Measurements from ENCODE around the gene GCK.
"Not testable (repeated sequence)": the region's sequence is repeated elsewhere in the genome, so short reads cannot be mapped to it uniquely, and the experiment has no call there.

Gene GCK

GRCh38 chr7:44200699-44201461, 11.6 kb upstream of the GCK start, which contains the start of gene YKT6:
YKT6 (plus strand) TSS chr7:44200978; CDS start chr7:44201136, 158 bp downstream.
- peak; percentile 98 for DNase-seq

- not testable (repeated sequence) for DNase-seq
Observed at GRCh38 chr7:44200163-44200562, 10.9 kb upstream of the GCK start.

GRCh38 chr7:44197474-44197873, 8.2 kb upstream of the GCK start:
- no peak for DNase-seq

- no peak for DNase-seq
Observed at GRCh38 chr7:44196450-44196872, 7.2 kb upstream of the GCK start.

GRCh38 chr7:44195889-44196288, 6.7 kb upstream of the GCK start:
- no peak for DNase-seq

GRCh38 chr7:44194562-44195145, 5.4 kb upstream of the GCK start:
- DNase-seq, result no peak

GRCh38 chr7:44194069-44194468, 4.8 kb upstream of the GCK start:
- no peak for DNase-seq

- no peak for DNase-seq
Observed at GRCh38 chr7:44193011-44193802, 4.0 kb upstream of the GCK start.

- no peak for DNase-seq
Observed at GRCh38 chr7:44191171-44191570, 1.9 kb upstream of the GCK start.

- no peak for DNase-seq
Observed at GRCh38 chr7:44189993-44190872, 994 bp upstream of the GCK start.

- no peak for DNase-seq
Observed at GRCh38 chr7:44188480-44189225, 586 bp downstream of the GCK start.

- DNase-seq, result no peak
Observed at GRCh38 chr7:44187636-44188416, 1.4 kb downstream of the GCK start.

GRCh38 chr7:44186736-44187135, 2.5 kb downstream of the GCK start:
- no peak for DNase-seq

GRCh38 chr7:44185729-44186128, 3.5 kb downstream of the GCK start:
- no peak for DNase-seq

GRCh38 chr7:44184873-44185446, 4.3 kb downstream of the GCK start:
- DNase-seq, result no peak

- no peak for DNase-seq
Observed at GRCh38 chr7:44184206-44184872, 4.9 kb downstream of the GCK start.

- DNase-seq, result no peak
Observed at GRCh38 chr7:44183386-44183785, 5.9 kb downstream of the GCK start.

- no peak for DNase-seq
Observed at GRCh38 chr7:44182827-44183226, 6.4 kb downstream of the GCK start.

GRCh38 chr7:44180631-44181030, 8.6 kb downstream of the GCK start:
- no peak for DNase-seq

GRCh38 chr7:44177570-44178131, 11.6 kb downstream of the GCK start:
- no peak for DNase-seq

Measured in NCI-H2081 treated with DMSO at 0.1 percent for 48 hours (cell line).